AG09309 (cell line): ENCODE data around the gene KRT1.

Experiments used
- DNase-seq: peaks from one replicate; pipeline ENCODE4 v3.0.0-alpha.2; 2010; ENCODE audit warnings: low read depth
- H3K4me3 ChIP-seq: 2 replicates; pipeline ENCODE4 v1.5.1; 2011; ENCODE audit warnings: mild to moderate bottlenecking, low read depth, low read length, moderate library complexity; ENCODE audit not compliant: control insufficient read depth
- CTCF ChIP-seq: IDR thresholded peaks from 2 replicates; pipeline ENCODE4 v1.5.1; 2011; ENCODE audit warnings: mild to moderate bottlenecking, low read depth, low read length, inconsistent platforms; ENCODE audit not compliant: insufficient read depth, control insufficient read depth; ENCODE audit errors: missing control alignments

Gene KRT1

GRCh38 chr12:52699960-52700359 lies 19.8 kb upstream of the KRT1 start:
- no peak overlapping the region for H3K4me3 ChIP-seq
- no peak for DNase-seq
- TF ChIP-seq CTCF: no peak

- TF ChIP-seq CTCF: no peak
- no peak for DNase-seq
- H3K4me3 ChIP-seq: no peak overlapping the region
Observed at GRCh38 chr12:52699373-52699772, 19.2 kb upstream of the KRT1 start.

GRCh38 chr12:52698651-52699340 lies 18.6 kb upstream of the KRT1 start:
- no peak for TF ChIP-seq CTCF
- no peak for DNase-seq
- H3K4me3 ChIP-seq: no peak overlapping the region

- no peak for DNase-seq
Observed at GRCh38 chr12:52697058-52697582, 16.9 kb upstream of the KRT1 start.

GRCh38 chr12:52696588-52696987 lies 16.4 kb upstream of the KRT1 start:
- H3K4me3 ChIP-seq: no peak overlapping the region
- DNase-seq: no peak
- no peak for TF ChIP-seq CTCF

More at GRCh38 chr12:52697058-52697582, 16.9 kb upstream of the KRT1 start:
- no peak for TF ChIP-seq CTCF
- H3K4me3 ChIP-seq: no peak overlapping the region

- H3K4me3 ChIP-seq: no peak overlapping the region
- no peak for TF ChIP-seq CTCF
- no peak for DNase-seq
Observed at GRCh38 chr12:52695039-52695438, 14.8 kb upstream of the KRT1 start.

- no peak for TF ChIP-seq CTCF
- H3K4me3 ChIP-seq: no peak overlapping the region
- no peak for DNase-seq
Observed at GRCh38 chr12:52694151-52694550, 13.9 kb upstream of the KRT1 start.
